Hematopoietic multipotent progenitor cell (in vitro differentiated cells): ENCODE measurements around the gene ADGRG1. TPM values are rescaled to one million over a fixed set of nuclear protein-coding genes. Genes with fewer than 3 reads are reported as not detected.

Source experiments
- DNase-seq, 3 donors: peaks; one replicate each; pipeline ENCODE4 v3.0.0-alpha.2; 2011 to 2015; ENCODE audit warnings: low read depth in 2 of 3, low spot score in 2 of 3
- total RNA-seq: library from RNA; depleted of rRNA; stranded (reverse); fragments of >200 nt; gene quantifications from one replicate; pipeline ENCODE4 v1.2.3, GENCODE V29; 2012

The ADGRG1 gene
- total RNA-seq, 1 donor: 93.2 TPM

GRCh38 chr16:57619606-57620334 is 8.7 kb upstream of the ADGRG1 start:
- DNase-seq: no peak

- no peak for DNase-seq
Measured at GRCh38 chr16:57620335-57621231, 7.8 kb upstream of the ADGRG1 start.

GRCh38 chr16:57621521-57622271 is 6.7 kb upstream of the ADGRG1 start:
- DNase-seq: no peak

GRCh38 chr16:57622361-57623250 is 5.8 kb upstream of the ADGRG1 start:
- no peak for DNase-seq

DNA sequence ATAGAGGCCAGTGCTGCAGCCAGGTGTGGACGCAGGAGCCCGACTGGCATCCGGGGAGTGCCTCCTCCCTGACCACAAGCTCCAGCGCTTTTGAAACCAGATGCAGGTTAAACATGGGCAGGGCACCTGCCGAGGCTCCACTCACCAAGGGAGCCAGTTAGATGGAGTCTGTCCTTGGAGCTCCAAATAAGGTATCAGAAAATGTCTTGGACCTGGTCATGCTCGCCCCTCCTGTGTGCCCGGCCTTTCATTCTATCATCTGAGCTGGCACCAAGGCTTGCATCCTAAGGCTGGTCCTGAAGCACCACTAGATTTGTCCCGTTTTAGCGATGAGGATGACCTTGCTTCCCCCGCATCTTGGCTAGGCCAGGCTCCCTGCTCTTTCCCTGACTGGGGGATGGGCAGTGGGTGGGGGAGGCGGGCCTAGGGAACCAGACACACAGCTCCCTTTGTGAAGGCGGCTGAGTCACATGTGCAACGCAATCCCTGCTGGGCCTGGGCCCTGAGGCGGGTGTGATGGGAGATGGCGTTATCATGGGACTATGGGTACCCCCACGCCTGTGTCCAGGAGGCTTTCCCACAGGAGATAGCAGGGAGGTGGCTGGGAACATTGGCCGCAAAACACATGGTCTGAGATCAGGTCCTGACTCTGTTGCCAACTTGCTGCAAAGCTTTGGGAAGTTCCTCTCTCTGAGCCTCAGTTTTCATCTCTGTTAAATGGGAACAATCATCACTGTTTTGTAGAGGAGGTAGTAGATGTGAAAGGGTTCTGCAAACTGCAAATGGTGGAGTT is 5.0 kb upstream of the ADGRG1 start:
- no peak for DNase-seq

DNA sequence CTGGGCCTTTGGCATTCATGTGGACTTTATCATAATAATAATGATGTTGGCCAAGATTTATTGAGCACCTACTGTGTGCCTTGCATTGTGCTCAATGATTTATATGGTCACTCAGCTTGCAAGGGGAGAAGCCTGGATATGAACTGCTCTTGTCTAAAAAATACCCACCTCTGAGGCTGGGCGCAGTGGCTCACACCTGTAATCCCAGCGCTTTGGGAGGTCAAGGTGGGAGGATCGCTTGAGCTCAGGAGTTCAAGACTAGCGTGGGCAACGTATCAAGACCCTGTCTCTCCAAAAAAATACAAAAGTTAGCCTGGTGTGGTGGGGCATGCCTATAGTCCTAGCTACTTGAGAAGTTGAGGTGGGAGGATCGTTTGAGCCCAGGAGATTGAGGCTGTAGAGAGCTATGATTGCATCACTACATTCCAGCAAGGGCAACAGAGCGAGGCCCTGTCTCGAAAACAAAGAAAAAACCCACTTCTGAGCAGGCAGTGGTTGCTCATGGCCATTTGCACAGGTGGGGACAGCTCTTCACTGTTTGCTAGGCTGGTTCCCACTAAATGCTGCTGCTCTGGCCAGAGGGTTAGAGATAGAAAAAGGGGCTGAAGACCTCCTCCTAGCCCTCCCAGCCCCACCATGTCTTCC is 4.3 kb upstream of the ADGRG1 start:
- no peak for DNase-seq

DNA sequence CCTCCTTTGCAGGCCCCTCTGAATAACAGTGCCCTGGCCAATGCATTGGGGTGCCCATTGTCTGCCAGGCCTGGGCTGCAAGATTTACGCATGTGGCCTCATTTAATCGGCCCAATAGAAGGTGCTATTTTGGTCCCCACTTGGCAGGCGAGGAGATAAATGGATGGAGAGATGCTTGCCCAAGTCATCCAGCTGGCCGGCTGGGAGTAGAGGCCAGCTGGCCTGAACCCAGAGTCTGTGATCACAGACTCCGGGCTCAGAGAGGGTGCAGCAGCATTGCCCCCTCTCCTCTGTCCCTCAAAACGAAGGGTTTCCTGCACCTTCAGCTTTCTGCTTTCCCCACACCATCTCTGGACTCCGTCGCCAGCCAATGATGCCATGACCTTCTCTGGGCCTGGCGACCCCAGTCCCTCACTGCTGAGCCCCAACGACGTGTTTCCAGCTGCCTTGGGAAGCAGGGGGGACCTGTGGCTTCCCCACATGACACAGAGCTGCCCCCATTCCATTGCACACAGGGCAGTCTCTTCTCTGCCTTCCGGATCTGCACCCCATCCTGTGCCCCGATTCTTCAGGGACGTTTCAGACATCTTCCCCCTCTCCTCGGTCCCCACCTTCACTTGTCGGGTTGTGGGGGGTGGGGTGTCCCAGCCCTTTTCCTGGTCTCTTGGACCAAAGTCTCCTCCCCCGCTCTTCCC is 3.5 kb upstream of the ADGRG1 start:
- no peak for DNase-seq

DNA sequence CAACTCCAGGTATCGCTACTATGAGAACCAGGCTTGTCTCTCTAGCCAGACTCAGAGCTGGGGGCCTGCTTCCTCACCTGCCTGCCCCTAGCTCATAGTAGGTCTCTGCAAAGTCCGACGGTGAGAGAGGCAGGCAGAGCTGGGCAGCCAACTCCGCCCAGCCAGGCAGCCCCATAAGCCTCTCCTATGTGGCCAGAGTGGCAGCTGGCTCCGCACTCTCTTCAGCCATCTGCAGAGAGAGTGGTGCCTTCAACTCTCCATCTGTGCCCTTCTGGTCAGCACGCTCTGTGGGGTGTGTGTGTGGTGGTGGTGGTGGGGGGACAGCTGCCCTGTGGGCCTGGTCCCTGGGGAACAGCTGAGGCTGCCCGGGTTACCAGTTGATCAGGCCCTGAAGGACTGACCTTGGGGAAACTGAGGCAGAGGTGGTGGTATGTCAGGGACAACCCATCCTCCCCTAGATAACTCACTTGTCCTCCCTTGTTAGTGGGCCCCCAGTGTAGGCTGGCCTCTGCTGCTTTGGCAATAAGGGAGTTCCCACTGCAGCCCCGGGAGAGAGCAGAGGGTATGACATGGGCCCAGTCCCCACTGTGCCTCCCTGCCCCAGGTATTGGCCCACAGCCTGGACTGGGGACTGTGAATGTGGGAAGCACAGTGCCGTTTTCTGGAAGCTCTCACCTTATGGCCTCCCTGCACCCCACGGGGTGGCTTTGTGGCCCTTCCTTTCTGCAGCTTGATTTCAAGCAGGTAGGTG is 1.8 kb upstream of the ADGRG1 start:
- DNase-seq: no peak

DNA sequence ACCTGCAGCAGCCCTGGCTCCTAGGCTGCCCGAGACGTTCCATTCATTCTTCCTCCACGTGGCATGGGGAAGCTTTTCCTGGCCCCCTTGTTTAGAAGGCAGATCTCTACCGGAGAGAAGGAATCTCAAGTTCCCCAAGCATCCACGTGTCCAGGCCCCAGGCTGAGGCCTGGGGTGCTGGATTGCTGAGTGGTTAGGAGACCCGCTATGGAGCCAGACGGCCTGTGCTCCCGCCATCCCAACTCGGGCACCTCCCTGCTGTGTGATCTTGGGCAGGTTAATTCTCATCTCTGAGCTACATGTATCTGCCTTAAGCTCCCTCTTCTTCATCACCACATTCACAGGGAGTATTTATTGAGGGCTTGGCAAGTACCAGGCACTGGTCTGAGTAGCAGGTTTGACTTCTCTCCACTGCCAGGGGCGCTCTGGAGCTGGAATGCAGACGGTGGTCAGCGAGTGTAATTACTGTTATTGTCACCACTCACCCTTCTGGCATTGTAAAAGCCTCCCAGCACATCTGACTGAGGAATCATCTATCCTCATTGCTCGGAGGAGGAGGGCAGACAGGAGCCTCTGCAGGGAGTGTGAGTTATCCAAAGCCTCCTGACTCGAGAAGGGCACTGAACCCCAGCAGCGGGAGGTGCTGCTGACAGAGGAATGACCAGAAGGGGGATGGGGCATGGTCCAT is 1.1 kb upstream of the ADGRG1 start:
- no peak for DNase-seq

DNA sequence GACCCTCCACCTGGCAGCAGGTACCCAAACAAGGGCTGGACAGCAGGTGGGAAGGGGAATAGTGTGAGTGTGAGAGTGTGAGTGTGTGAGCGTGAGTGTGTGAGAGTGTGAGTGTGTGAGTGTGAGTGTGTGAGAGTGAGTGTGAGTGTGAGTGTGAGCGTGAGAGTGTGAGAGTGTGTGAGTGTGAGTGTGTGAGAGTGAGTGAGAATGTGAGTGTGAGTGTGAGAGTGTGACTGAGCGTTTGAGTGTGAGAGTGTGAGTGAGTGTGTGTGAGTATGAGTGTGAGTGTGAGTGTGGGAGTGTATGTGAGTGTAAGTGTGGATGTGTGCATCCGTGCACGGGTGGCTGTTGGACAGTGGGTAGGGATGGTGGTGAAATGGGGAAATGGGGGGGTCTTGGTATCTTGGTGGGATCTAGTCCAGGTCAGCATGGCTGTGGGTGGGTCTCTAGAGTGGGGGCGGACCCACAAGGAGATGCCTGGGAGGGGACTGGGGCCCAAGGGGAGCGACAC is 408 bp downstream of the ADGRG1 start:
- DNase-seq: peak in 1 of 3 donors; percentile 46

GRCh38 chr16:57629516-57630406 is 1.3 kb downstream of the ADGRG1 start:
- peak in 2 of 3 donors; percentile 66 to 81 for DNase-seq

DNA sequence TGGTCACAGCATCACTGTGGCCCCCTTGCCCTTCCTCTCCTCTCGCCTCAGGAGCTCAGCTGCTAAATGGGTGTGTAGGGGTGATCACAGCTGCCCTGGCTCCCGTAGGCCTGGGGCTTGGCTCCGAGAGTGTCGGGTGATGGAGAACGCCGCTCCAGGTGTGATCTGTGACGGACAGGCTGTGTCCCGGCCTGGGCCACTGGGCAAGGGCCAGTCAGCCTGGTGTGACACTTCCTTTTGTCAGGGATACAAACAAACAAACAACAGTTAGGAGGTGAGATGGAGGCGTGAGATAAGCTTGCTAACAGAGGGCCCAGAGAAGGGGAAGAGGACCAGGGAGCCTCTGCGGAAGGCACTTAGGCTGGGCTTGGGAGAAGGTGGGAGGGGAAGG is 2.0 kb downstream of the ADGRG1 start:
- DNase-seq: peak in 1 of 3 donors; percentile 36

DNA sequence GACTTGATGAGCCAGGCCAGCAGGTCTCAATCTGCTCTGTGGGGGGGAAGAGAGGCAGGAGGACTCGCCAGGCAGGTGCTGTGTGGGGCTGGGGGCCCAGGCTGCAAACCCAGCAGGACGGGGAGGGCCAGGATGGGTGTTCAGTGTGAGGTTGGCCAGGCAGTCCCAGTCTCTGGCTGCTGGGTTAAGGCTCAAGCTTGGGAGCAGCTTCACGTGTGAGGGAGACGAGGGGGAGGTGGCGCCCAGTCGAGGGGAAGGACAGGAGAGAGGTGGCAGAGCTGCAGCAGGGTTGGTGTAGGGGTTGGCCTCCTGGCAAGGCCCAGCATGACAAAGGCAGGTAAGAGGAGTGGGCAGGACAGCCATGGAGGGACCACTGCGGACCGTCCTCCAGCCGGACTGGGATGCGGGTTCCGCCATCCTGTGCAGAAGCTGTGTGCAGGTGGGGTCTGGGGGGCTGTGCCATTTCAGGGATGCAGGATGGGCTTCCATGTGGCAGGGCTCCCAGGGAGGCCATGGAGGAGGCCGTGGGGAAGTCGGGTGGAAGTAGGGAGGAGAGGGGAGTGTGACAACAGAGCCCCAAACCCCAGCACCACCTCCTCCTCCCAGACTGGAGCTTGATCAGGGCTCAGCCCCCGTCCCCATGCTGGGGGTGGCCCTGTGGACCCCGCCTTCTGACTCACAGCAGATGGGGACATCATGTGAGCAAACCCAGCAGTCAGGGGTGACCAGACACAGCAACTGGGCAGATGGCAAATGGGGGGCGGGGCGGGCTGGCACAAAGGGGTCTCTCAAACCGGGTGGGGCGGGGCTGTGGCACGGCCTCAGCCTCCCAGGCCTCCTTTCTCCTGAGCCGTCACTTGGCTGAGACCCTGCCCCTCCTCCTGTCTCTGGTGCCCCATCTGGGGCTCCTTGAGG is 2.8 kb downstream of the ADGRG1 start:
- no peak for DNase-seq

DNA sequence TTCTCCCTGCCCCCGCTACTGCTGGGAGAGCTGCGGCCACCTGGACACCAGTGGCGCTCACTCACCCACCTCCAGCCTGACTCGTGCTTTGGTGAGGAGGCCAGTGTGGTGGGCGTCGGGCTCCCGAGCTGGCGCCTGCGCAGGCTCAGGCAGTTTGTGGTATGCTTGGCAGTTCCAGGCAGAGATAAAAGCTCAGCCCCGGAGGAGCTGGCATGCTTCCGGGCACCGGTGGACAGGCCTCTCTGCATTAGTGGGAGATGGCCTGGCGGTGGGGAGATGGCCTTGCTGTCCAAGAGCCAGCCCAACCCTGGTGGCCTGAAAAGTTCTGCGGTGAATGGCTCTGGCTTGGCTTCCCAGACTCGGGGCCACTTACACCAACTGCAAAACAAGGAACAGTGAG is 4.1 kb downstream of the ADGRG1 start:
- DNase-seq: peak in 1 of 3 donors; percentile 45
